ENCODE data around the gene THADA.
"Not testable (repeated sequence)": the region's sequence is repeated elsewhere in the genome, so short reads cannot be mapped to it uniquely, and the experiment has no call there.

The THADA gene

DNA sequence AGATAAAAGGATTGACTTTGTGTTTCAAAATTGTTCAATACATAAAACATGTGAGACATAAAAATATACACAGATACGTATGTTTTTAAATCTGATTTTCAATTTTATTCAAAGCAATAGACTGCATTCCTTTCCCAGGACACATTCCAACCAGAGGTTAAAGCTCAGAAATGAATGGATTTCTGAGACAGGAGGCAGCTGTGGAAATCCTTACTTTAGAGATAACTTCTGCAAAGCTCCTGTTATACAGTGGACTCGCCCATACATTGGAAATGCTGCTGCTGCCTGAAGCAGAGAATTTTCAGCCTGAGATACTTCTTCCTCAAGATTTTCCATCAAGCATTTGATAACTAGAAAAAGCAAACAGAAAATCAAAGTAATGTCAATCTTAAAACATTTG, 43.8 kb downstream of the THADA start:
- TF ChIP-seq, protein P1, sequence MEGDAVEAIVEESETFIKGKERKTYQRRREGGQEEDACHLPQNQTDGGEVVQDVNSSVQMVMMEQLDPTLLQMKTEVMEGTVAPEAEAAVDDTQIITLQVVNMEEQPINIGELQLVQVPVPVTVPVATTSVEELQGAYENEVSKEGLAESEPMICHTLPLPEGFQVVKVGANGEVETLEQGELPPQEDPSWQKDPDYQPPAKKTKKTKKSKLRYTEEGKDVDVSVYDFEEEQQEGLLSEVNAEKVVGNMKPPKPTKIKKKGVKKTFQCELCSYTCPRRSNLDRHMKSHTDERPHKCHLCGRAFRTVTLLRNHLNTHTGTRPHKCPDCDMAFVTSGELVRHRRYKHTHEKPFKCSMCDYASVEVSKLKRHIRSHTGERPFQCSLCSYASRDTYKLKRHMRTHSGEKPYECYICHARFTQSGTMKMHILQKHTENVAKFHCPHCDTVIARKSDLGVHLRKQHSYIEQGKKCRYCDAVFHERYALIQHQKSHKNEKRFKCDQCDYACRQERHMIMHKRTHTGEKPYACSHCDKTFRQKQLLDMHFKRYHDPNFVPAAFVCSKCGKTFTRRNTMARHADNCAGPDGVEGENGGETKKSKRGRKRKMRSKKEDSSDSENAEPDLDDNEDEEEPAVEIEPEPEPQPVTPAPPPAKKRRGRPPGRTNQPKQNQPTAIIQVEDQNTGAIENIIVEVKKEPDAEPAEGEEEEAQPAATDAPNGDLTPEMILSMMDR (IDR thresholded peaks at IDR 0.05; ENCODE audit: low read depth, low read length): no peak
- no peak overlapping the region for H3K4me3 ChIP-seq (ENCODE audit: low read depth, low read length)

DNA sequence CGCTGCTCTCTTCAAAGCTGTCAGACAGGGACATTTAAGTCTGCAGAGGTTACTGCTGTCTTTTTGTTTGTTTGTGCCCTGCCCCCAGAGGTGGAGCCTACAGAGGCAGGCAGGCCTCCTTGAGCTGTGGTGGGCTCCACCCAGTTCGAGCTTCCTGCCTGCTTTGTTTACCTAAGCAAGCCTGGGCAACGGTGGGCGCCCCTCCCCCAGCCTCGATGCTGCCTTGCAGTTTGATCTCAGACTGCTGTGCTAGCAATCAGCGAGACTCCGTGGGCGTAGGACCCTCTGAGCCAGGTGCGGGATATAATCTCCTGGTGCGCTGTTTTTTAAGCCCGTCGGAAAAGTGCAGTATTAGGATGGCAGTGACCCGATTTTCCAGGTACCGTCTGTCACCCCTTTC, 47.5 kb downstream of the THADA start:
- H3K4me3 ChIP-seq (ENCODE audit: low read depth, low read length): not testable (repeated sequence)

DNA sequence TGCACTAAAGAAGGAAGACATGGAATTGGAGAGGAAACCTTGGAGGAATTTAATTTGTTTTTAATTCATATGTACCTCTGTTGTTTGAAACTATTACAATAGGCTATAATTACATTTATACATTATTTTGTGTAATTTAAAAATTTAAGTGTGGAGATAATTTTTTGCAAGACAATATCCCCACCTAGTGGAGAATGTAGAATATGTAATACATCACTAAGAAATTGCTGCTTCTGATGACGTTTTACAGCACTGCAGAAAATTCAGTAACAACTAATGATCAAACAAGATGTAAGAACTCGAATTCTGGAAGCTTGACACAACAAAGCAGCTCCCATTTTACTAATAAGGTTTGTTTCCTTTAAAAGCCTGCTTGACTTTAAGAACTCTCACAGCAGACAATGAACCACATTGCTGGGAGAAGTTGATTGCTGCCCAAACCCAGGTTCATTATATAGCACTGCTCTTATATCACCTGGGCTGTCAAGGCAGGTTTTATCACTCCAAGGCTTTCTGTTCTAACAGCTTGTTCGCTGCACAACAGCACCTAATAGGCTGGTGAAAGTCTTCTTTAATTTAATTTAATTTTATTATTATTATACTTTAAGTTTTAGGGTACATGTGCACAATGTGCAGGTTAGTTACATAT, 53.4 kb downstream of the THADA start:
- no peak overlapping the region for H3K4me3 ChIP-seq (ENCODE audit: low read depth, low read length)
- TF ChIP-seq, protein P1 (IDR thresholded peaks at IDR 0.05; ENCODE audit: low read depth, low read length): no peak

DNA sequence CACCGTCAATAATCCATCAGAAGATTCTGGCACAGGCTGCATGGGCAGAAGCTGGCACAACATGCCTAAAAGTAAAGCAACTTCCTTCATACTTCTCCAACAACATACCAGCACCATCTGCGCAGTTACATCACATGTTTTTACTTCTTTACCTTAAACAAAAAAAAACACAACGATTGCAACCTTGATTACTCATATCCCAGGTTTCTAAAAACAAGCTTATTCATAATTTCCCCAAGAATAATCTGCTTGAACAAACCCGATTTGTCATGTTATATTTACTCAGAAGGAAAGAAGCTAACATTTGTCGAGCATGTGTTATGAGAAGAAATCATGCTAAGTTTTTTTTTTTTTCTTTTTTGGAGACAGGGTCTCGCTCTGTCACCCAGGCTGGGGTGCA, 54.7 kb downstream of the THADA start:
- H3K4me3 ChIP-seq (ENCODE audit: low read depth, low read length): no peak overlapping the region
- TF ChIP-seq, protein P1 (IDR thresholded peaks at IDR 0.05; ENCODE audit: low read depth, low read length): no peak

DNA sequence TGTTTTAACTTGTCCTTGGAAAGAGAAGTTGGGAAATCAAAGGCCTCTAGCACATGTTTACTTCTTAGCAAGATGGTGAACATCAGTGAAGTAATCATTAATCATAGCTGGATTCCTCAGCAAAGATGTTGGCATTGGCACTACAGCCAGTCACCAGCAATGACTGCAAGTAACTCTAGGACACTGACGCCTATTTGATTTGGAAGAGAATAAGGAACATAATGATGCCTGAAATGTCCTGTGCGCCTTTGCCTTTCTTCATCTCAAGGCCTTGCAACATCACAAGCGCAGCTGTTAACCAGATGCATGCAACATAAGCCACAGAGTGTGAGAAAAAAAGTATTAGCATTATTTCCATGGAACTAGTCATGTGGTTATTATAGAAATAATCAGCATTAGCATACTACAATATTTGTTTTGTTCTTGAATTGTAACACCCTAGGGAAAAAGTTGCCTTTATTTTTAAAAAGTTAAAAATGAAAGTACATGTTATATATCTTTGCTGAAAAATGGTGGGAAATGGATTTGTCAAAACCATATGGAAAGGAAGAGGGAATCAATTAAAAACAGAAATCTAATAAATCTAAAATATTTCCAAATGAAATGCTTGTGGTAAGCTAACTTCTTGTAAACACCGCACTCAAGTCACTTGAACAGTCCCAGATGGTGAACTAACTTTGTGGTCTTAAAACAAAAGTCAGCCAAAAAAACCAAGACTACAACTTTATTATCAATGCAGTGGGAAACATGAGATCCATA, 55.6 kb downstream of the THADA start:
- H3K4me3 ChIP-seq (ENCODE audit: low read depth, low read length): no peak overlapping the region
- TF ChIP-seq, protein P1 (IDR thresholded peaks at IDR 0.05; ENCODE audit: low read depth, low read length): no peak

DNA sequence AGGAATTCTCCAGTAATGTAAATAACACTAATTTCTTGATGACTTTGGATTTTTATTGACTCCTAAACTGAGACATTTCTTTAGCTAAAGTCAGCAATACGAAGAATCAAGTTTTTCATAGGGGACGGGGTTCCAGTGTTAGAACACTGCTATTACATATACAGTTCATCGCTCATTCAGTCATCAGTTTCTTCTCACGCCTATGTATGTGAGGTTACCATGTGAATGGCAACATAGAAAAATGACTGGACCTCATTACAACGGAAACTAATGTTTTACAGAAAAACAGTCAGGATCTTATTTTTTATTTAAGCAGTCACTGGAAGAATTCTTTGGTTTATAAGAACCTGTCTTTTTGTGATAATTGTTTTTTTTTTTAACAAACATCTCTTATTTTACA, 56.4 kb downstream of the THADA start:
- H3K4me3 ChIP-seq (ENCODE audit: low read depth, low read length): no peak overlapping the region
- TF ChIP-seq, protein P1 (IDR thresholded peaks at IDR 0.05; ENCODE audit: low read depth, low read length): no peak

DNA sequence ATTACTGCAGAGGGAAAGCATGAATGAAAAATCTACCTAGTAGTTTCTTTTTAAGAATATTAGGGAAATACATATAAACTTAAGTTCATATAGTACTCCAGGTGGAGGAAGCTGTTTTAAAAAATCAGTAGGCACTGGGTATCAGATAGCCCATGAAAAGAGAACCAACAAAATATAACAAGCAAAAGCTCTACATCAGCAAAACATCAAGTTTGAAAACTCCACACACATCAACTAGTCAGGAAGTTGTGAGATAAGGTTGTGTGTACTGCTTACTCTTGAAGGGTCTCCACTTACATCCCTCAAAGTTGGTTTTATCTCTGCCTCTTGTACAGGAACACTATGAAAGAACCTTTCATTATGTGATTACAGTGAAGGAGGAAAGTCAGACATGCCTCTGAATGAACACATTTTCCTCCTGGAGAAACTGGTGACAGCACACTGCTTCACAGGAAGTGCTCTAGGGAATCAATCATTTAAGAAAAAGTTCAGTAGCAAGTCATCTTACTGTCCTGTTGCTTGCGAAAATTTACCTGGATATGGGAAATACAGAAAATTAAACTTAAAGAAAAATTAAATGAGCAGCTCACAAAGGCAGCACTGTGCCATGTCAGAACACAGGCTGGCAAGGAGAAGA, 57.7 kb downstream of the THADA start:
- TF ChIP-seq, protein P1 (IDR thresholded peaks at IDR 0.05; ENCODE audit: low read depth, low read length): no peak
- no peak overlapping the region for H3K4me3 ChIP-seq (ENCODE audit: low read depth, low read length)
